Stimulated activated CD4-positive, alpha-beta T cell treated with anti-CD3 and anti-CD28 coated beads, Interleukin-4, amount 100 ng/mL, for 4 hours (primary cell): ENCODE results near the gene PLA2G3.
"Not testable (repeated sequence)": the region's sequence is repeated elsewhere in the genome, so short reads cannot be mapped to it uniquely, and the experiment has no call there.

Experiments
- DNase-seq, 2 experiments: peaks; one replicate each; pipeline ENCODE4 v3.0.0-alpha.2; 2020

The PLA2G3 gene, protein sequence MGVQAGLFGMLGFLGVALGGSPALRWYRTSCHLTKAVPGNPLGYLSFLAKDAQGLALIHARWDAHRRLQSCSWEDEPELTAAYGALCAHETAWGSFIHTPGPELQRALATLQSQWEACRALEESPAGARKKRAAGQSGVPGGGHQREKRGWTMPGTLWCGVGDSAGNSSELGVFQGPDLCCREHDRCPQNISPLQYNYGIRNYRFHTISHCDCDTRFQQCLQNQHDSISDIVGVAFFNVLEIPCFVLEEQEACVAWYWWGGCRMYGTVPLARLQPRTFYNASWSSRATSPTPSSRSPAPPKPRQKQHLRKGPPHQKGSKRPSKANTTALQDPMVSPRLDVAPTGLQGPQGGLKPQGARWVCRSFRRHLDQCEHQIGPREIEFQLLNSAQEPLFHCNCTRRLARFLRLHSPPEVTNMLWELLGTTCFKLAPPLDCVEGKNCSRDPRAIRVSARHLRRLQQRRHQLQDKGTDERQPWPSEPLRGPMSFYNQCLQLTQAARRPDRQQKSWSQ

DNA sequence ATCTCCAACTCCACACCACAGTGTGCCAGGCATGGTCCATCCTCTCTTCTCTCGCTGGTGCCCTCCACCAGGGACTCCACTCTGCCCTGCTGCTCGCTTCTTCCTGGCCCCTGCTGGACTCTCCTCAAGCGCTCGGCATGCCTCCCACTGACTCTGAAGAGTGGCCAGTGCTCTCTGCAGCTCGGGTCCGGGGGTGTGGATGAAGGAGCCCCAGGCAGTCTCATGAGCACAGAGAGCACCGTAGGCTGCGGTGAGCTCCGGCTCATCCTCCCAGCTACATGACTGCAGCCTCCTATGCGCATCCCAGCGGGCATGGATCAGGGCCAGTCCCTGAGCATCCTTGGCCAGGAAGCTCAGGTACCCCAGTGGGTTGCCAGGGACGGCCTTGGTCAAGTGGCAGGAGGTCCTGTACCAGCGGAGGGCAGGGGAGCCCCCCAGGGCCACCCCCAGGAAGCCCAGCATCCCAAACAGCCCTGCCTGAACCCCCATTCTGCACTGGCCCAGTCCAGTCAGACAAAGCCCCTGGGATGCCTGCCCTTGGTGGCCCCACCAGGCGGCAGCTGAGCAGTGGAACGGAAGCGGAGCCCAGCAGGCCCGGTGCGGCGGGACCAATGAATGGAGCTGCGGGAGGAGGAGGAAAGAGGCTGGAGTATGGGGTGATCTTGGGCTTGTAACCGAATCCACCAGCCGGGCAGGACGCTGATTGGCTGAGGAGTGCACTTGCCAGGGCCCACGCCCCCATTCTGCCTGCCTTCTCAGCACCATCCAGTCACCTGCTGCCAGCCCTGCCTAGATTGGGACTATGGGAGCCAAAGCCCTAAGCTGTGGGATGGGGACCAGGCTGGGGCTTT, at the start of gene PLA2G3:
PLA2G3 (minus strand) TSS at position 643 of the 851 bp plus-strand sequence; CDS start at position 489, 154 bp downstream.
- no peak for DNase-seq

DNA sequence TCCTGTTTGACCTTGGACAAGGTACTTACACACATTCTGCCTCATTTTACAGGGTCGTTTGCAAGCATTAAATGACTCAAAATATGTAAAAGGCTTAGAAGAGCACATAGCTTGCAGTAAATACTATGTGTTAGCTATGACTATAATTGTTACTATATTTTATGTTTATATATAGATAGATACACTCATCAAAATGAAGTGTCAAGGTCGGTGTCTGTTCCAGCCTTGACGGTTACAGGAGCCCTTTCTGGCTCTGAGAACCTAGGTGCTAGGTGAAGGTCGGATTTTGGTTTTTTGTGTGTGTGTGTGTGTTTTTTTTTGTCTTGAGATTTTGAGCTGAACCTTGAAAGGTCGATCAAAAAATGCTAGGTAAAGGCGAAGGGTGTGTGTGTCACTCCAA, 47.3 kb upstream of the PLA2G3 start:
- DNase-seq, result no peak

DNA sequence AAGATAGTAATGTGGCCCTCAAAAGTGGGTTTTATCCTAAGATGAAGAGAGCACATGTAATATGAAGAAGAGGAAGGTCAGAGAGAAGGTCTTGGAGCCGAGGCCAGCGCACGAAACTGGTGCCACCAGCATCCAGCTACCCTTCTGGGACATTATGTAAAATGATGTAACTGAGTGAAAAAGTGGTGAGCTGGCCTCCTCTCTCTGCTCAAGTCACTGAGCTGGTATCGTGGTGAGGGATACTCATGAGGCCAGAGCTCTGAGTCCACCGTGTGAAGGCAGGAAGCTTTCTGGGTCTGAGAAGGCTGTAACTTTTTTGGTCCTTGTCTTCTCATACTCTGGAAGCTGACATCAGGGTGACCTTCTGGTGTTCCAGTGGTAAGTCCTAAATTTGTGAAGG, 44.7 kb upstream of the PLA2G3 start:
- DNase-seq, result no peak

DNA sequence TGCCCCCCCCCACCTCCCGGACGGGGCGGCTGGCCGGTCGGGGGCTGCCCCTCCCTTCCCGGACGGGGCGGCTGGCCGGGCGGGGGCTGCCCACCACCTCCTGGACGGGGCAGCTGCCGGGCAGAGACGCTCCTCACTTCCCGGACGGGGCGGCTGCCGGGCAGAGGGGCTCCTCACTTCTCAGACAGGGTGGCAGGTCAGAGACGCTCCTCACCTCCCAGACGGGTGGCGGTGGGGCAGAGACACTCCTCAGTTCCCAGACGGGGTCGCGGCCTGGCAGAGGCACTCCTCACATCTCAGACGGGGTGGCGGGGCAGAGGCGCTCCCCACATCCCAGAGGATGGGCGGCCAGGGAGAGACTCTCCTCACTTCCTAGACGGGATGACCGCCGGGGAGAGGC, 43.7 kb upstream of the PLA2G3 start:
- no peak for DNase-seq

DNA sequence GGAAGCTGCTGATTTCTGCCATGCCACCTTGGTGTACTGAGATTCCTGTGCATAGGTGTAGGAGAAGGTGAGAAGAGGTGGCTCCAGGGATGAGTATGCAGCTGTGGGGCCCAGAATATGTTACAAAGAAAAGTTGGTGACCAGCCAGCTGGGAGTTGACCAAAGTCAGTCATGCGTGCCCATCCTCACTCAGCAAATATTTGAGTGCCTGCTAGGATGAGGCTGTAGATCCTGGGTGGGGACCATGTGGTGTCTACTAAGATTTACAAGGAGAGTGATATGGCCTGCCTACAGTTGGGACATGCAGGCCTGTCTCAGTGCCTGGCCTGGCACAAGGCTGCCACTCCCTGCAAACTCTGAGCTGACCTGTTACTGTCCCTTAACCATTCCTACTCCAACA, 39.0 kb upstream of the PLA2G3 start:
- DNase-seq, result no peak

DNA sequence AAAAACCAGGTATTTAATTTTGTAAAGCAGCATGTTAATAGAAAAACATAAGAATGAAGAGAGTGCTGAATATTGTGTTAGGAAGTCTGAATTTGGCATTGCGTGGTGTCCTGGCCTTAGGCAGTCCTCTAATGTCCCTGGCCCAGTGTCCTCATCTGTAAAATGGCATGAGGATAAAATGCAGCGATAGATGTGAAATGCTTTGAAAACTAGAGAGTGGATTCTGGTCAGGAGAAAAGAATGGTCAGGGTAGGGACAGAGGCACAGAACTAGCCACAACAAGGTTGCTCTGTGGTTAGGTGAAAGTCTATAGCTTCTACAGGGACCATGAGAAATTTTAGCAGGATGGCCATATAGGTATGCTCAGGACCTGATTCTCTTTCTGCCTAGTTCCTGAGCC, 38.6 kb upstream of the PLA2G3 start:
- DNase-seq, result no peak

DNA sequence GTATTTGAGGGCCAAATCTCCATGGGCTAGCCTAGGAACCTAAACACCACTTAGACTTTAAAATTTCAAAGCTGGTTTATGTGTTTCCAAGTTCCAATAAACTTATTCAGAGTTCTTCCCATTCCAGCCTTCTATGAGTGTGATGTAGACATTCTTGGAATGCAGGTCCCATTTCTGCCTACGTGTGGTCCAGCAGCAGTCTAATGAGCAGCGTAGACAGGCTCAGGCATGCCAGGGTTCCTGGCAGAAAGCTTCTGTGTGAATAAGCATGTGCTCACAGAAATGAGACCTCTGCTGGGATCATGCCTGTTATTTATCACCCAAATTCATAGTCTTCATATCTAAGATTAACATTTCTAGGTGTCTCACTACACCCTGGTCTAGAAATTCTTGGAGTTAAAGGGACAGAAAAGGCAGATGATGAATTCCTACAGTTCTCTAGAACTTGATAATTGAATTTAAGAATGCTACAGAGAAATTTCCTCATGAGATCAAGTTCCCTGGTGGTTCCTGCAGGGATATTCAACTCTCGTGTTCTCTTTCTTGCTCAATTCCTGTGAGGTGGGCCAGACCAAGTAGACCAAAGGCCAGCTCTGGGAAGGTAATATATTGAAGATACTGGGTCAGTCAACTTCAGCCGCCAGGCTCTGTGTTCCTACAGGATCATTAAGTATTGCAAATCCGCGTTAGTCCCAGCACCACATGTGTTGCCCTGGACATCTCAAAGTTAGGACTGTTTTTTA, 37.3 kb upstream of the PLA2G3 start:
- DNase-seq, result no peak

DNA sequence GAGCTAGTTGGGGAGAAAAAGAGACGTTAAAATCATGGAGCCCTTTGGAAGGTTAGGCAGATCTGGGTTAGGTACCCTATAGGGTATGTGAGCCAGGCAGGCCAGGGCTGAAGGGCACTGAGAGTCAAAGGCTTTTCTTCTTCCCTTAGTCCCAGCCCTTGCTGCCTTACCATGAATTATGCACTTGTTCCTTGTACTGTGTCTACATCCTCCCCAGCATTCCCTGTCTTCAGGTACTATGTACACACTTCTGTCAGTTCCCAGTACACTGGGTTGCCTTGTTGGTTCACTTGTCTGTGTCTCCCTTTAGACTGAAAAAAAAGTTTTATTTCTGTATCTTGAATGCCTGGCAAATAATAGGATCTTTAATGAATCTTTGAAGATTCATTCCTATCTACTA, 36.6 kb upstream of the PLA2G3 start:
- DNase-seq, result no peak

DNA sequence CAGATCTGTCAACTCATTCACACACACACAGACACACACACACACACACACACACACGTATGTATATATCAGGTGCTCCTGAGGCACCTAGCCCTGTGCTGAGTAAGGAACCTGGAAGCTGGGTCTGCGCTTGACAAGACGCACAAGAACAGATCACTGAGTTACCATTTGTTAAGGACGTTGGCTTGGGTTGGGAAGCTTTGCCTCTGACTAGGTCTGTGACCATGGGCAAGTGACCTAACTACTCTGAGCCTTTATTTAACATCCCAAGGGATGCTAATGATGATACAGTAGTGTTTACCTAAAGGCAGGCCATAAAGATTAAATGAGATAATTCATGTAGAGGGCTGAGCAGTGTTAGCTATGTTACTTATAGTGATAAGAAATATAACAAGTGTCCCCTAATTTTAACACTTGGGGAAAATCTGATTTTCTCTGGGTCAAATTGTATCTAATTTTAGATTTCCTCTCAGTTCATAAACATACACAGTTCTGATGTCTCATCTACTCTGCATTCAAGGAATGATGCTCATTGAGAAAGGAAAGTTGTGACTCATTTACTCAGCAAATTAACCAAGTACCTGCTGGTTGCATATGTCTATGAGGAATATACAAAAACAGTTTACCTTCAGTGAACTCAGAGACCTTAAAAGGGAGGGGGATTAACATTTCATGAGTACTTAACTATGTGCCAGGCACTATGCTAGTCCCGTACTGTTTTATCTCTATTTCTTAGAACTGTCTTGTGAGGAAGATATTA, 33.3 kb upstream of the PLA2G3 start:
- no peak for DNase-seq

DNA sequence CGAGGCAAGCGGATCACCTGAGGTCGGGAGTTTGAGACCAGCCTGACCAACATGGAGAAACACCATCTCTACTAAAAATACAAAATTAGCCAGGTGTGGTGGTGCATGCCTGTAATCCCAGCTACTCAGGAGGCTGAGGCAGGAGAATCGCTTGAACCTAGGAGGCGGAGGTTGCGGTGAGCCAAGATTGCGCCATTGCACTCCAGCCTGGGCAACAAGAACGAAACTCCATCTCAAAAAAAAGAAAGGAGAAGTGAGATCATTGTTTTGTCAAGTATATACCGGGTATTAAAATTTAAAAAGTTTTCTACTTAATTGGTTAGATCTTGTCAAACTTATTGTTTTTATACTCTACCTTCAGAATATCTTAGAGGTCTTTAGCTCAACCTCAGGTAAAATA, 31.4 kb upstream of the PLA2G3 start:
- DNase-seq, result not testable (repeated sequence)

DNA sequence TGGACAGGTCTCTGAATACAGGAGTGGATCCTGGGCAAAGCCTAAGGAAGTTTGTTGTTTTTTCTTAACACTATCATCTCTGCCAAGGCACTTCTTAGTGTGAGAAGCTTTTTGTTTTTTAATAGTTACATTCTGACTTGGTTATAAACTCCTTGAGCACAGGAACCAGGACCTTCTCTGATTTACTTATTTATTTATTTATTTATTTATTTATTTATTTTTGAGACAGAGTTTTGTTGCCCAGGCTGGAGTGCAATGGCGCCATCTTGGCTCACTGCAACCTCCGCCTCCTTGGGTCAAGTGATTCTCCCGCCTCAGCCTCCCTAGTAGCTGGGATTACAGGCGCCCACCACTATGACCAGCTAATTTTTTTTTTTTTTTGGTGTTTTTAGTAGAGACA, 30.7 kb upstream of the PLA2G3 start:
- DNase-seq, result no peak

DNA sequence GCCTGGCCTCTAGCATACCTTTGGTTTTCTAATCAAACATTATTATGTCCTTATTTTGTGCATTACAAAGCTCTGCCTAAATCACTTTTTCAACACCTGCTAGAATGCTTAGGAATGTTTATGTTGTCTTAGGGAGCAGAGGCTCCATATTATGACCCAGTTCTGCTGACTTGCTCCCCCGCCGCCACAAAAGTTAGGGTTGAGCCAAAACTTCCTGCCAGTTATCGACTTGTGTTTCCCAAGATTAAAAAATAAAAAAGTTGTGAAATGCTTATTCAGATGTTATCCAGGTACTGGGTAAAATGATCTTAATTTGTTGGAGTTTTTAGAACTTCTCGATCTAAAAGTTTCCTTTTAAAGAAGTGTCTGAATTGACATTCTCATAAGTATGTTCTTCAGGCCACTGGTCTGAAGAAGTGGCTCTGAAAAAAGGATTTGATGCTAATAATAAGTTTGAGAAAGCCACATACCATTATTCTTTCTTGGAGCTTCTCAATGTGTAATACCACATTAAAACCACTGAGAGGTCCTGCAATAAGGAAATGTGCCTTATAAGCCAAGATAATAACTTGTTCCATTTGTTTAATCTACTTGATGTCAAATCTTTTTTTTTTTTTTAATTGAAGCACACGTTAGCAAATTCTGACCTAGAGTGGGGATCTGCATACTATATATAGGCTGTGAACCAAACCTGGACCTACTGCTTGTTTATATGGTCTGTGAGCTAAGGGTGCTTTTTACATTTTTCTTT, 21.9 kb upstream of the PLA2G3 start:
- no peak for DNase-seq

DNA sequence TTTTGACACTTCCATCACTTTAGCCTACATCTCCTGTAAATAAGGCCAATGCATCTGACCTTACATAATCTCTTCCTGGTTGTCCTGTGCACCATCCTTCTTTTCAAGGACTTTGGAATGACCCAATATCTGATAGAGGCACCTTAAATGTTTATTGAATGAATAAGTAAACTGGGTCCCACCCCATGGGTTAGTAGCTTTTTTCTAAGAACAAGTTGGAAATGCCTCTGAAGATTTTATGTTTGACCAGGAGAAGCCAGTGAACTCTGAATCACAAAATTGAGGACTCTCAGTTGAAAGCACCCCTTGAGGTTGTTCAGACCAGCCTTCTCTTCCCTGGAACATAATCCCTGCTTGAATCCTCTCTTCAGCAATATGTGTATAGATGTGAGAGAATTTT, 21.1 kb upstream of the PLA2G3 start:
- DNase-seq, result no peak

DNA sequence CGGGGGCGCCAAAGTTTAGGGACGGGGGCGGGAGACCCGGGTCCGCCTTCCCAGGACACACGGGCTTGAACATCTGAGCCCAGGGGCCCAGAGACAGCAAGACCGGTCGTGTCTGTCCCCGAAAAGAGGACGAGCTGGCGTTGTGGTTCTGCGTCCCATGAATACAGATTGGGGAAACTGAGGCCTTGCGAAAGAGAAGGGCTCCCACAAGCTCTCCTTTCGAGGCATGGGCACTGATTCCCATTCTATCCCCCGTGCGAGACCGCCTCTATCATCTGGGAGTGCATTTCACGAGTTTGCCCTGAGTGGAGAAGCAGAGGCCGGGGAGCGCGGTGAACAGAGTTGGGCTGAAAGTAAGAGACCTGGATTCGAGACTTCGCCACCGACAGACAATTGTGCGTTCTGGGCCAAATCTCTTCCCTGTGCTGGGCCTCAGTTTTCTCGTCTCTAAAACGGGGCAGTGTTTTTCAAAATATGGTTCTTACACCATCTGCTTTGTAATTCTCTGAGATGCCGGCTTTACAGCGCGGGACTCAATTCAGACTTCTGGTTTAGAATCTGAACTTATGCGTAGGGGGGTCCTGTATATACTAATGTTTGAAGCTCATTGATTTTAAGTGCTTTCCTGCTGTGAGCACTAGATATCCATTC, 20.1 kb upstream of the PLA2G3 start:
- peak in 1 of 2 experiments; percentile 4 for DNase-seq

DNA sequence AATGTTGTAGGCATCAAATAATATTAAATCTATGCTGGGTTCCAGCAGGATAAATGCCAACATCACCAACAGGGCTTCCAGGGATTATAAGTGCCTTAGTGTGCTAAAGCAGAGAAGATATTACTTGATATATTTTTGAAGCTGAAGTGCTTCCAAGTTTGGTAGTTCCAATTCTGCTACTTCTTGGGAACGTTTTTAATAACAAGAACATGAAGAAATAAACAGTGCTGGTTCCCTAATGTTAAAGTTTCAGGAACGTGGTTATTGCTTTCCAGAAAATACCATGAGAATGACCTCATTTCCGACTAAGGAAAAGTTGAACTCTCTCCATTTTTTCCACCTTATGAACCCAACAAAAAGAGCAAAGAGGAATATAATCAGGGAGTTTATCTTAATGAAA, 15.1 kb upstream of the PLA2G3 start:
- no peak for DNase-seq

DNA sequence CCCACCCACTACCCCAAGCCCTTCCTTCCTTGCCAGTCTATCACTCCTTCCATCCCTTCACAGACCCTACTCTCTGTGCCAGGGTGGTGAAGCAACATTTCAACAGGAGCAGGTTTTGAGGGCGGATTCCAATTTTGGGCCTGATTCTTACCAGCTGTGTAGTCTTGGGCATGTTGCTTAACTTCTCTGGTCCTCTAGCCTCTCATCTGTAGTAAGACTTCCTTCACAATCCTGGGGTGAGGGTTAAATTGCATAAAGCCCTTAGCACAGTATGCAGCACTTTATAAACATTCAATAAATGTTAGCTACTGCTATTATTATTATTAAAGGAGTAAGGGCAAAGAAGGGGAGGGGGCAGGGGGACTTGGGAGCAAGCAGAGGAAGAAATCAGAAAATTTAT, 14.7 kb upstream of the PLA2G3 start:
- DNase-seq, result no peak

DNA sequence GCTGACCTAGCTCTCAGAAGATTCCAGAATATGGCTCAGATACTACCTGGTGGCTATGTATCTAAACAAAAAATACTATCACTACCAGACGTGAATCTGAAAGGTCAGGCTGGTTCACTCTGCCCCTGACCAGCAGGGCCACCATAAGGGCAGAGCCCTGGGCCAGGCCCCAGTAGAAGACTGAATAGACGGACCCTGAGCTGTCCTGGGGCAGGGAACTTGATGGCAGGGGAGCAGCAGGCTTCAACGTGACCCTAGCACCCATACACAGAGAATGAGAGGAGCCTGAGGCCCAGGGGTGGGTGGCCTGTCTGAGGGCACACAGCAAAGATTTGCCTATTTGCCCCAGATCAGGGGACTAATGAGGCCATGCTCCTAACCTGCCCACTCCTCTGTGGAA, 13.0 kb upstream of the PLA2G3 start:
- DNase-seq, result no peak

DNA sequence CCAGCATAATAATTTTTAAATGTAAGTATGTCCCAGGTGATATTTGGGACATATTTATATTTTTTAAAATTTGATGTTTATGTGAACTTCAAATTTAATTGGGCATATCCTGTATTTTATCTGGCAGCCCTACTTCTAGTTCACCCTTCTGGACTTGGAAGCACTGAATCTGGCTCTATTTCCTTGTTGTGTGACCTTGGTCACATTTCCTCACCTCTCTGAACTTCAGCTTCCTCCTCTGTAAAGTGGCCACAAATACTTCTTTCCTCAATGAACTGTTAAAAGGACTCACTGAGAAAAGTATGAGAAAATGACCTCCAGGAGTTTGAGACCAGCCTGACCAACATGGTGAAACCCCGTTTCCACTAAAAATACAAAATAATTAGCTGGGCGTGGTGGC, 11.6 kb upstream of the PLA2G3 start:
- DNase-seq, result no peak

DNA sequence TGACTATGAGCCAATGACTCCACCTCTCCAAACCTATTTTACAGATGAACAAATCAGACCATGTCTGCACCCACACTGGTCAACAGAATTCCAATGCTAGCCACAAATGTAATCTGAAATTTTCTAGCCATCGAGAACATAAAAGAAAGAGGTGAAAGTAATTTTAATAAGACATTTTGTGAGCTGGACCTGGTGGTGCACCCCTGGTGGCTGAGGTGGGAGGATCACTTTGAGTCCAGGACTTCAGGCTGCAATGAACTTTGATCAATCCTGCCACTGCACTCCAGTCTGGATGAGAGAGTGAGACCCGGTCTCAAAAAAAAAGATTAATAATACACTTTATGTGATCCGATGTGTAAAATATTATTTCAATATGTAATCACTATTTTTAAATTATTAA, 10.3 kb upstream of the PLA2G3 start:
- no peak for DNase-seq

DNA sequence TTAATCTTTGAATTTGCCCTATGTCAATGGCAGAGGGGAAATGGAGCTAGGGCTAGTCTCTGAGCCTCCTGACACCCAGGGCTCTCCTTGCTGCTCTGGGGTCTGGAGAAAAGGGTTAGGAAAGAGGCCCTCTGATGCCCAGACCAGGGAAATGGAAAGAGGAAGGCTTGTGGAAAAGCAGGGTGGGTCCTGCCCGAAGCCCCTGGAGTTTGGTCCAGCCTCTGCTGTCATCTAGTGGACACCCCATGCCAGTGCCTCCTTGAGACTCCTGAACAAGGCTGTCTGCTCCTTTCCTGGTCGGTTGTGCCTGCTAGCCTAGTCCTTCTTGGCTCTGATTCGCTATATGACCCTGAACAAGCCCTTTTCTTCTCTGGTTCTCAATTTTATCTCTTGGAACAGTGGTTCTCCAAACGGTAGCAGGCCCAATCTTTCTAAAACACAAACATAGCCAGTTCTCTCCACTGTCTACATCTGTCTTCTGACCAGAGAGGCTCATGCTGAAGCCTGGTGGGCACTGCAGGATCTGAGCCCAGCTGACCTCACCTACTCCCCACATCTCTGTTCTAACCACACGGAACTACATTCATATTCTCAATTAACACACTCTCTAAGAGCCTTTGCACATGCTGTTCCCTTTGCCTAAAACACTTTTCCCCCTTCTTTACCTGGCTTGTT, 8.8 kb upstream of the PLA2G3 start:
- peak in 1 of 2 experiments; percentile 12 for DNase-seq

DNA sequence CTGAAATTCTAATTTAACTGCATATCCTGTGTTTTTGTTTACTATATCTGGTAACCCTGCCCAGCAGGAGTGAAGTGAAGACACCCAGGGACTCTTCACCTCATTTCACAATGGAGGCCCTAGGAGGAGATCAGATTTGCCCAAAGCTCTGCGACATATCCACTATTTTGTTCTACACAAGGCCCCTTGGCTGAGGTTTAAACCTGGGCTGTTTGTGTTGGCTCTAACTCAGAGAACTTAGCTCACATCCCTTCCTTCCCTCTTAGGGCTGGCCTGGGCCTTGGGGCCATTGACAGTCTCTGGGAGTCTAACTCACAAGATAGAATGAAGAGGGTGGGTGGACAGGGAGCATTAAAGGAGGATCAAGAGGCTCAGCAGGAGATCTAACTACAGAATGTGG, 8.2 kb upstream of the PLA2G3 start:
- no peak for DNase-seq
